Measurements from ENCODE around the gene LPCAT2. TPM values are rescaled to one million over a fixed set of nuclear protein-coding genes. Genes with fewer than 3 reads are reported as not detected.

Gene LPCAT2
- total and polyA plus RNA-seq, 2 of the 8 experiments (the other 6 are each of a cell fraction or from before 2014, with no cell fraction given), result 2.2 to 10.6 TPM

DNA sequence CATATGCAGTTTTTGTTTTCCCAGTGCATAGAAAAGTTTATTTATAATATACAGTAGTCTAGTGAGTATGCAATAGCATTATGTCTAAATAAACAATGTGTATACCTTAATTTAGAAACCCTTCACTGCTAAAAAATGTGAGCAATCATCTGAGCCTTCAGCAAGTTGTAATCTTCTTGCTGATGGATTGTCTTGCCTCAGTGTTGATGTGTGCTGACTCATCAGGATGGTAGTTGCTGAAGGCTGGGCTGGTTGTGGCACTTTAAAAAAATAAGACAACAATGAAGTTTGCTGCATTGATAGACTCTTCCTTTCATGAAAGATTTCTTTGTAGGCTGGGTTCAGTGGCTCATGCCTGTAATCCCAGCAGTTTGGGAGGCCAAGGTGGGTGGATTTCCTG, 43.7 kb downstream of the LPCAT2 start:
- H3K4me3 ChIP-seq (ENCODE audit: extremely low read depth in 1 of 4, insufficient read depth in 2 of 4, low read depth in 3 of 4, low read length in 4 of 4), result no peak overlapping the region
- CTCF ChIA-PET (ENCODE audit: partially characterized antibody), result no interaction called here
- no peaks in the 10 kb centered on the region for H3K79me2 ChIP-seq (ENCODE audit: control insufficient read depth in 1 of 2, insufficient read depth in 2 of 2, low read length in 2 of 2)
- no peaks in the 10 kb centered on the region for H3K9me3 ChIP-seq (ENCODE audit: insufficient read depth in 2 of 2, low read depth in 1 of 2, low read length in 1 of 2)
- FAIRE-seq (no peak), DNase-seq (ENCODE audit: low read depth in 1 of 2, low spot score in 2 of 2) (no peak)
- H2AFZ ChIP-seq (ENCODE audit: low read length), result no peak overlapping the region
- no peak overlapping the region for H3K9ac ChIP-seq (replicated peaks in 1 of 4; ENCODE audit: extremely low read depth in 1 of 4, low read depth in 3 of 4, low read length in 3 of 4)
- no peak overlapping the region for H2BK15ac ChIP-seq (ENCODE audit: low read length)
- no peaks in the 10 kb centered on the region for H3K27me3 ChIP-seq (replicated peaks in 1 of 4; ENCODE audit: control insufficient read depth in 3 of 4, extremely low read depth in 1 of 4, insufficient read depth in 3 of 4, low read length in 3 of 4)
- no peaks in the 10 kb centered on the region for H3K36me3 ChIP-seq (ENCODE audit: control insufficient read depth in 2 of 4, insufficient read depth in 4 of 4, low read length in 3 of 4)
- H3K4me1 ChIP-seq (replicated peaks in 1 of 4; ENCODE audit: control insufficient read depth in 3 of 4, insufficient read depth in 4 of 4, low read length in 3 of 4), result no peaks in the 10 kb centered on the region
- no peak overlapping the region for H4K8ac ChIP-seq (ENCODE audit: extremely low read depth, insufficient read depth, low read length)
- H2AK5ac ChIP-seq (ENCODE audit: low read depth, low read length), result no peak overlapping the region
- H2BK5ac ChIP-seq (ENCODE audit: low read depth, low read length), result no peak overlapping the region
- no peak overlapping the region for H3K4me2 ChIP-seq (ENCODE audit: insufficient read depth in 1 of 2, low read depth in 2 of 2, low read length in 2 of 2)
- no peak overlapping the region for H3K18ac ChIP-seq (ENCODE audit: extremely low read depth, low read length)
- H2BK120ac ChIP-seq (replicated peaks; ENCODE audit: low read depth, low read length), result no peak overlapping the region
- no peaks in the 10 kb centered on the region for H4K20me1 ChIP-seq (replicated peaks in 1 of 2; ENCODE audit: control insufficient read depth in 1 of 2, insufficient read depth in 2 of 2, low read length in 2 of 2)
- no peak overlapping the region for H2BK12ac ChIP-seq (ENCODE audit: low read depth, low read length)
- POLR2A ChIA-PET (ENCODE audit: partially characterized antibody), result no interaction called here
- no peak overlapping the region for H3K4ac ChIP-seq (replicated peaks; ENCODE audit: insufficient read length, low read depth, low read length)
- no peaks in the 10 kb centered on the region for H3K79me1 ChIP-seq (ENCODE audit: low read depth, low read length)
- H3K14ac ChIP-seq (ENCODE audit: insufficient read length), result no peak overlapping the region
- H3K56ac ChIP-seq (replicated peaks; ENCODE audit: insufficient read length, low read depth, low read length), result no peak overlapping the region
- H3K27ac ChIP-seq (ENCODE audit: low read depth, low read length), result no peak overlapping the region
- no peak overlapping the region for H4K5ac ChIP-seq (ENCODE audit: insufficient read length, low read depth, low read length)
- no peak for TF ChIP-seq RNF2 (IDR thresholded peaks at IDR 0.05; ENCODE audit: borderline replicate concordance, low read depth, low read length, missing control alignments, poor library complexity, severe bottlenecking)
- TF ChIP-seq TAF7 (optimal IDR thresholded peaks at IDR 0.05; ENCODE audit: borderline replicate concordance, low read depth, low read length), result no peak
- TF ChIP-seq, protein P1, sequence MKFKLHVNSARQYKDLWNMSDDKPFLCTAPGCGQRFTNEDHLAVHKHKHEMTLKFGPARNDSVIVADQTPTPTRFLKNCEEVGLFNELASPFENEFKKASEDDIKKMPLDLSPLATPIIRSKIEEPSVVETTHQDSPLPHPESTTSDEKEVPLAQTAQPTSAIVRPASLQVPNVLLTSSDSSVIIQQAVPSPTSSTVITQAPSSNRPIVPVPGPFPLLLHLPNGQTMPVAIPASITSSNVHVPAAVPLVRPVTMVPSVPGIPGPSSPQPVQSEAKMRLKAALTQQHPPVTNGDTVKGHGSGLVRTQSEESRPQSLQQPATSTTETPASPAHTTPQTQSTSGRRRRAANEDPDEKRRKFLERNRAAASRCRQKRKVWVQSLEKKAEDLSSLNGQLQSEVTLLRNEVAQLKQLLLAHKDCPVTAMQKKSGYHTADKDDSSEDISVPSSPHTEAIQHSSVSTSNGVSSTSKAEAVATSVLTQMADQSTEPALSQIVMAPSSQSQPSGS (IDR thresholded peaks at IDR 0.05; ENCODE audit: low read length), result no peak
- no peak for TF ChIP-seq ZNF274 (IDR thresholded peaks at IDR 0.05; ENCODE audit: borderline replicate concordance, extremely low read depth, low read length)
- TF ChIP-seq RBBP5 (IDR thresholded peaks at IDR 0.05; ENCODE audit: borderline replicate concordance, low read depth, low read length), result no peak
- TF ChIP-seq SAP30 (IDR thresholded peaks at IDR 0.05; ENCODE audit: insufficient read depth, insufficient replicate concordance, low read length), result no peak
- TF ChIP-seq MAFK (IDR thresholded peaks at IDR 0.05; ENCODE audit: low read depth, low read length), result no peak
- no peak for TF ChIP-seq CREB1 (IDR thresholded peaks at IDR 0.05)
- TF ChIP-seq EGR1 (IDR thresholded peaks at IDR 0.05; ENCODE audit: borderline replicate concordance, low read depth, low read length), result no peak
- TF ChIP-seq CBX8 (IDR thresholded peaks at IDR 0.05; ENCODE audit: borderline replicate concordance, low read depth, low read length), result no peak
- TF ChIP-seq POU5F1 (IDR thresholded peaks at IDR 0.05; ENCODE audit: low read depth, low read length), result no peak
- no peak for TF ChIP-seq TBP (IDR thresholded peaks at IDR 0.05; ENCODE audit: low read depth, low read length)
- TF ChIP-seq SP4 (IDR thresholded peaks at IDR 0.05; ENCODE audit: low read length), result no peak
- TF ChIP-seq PHF8 (conservative IDR thresholded peaks at IDR 0.05; ENCODE audit: low read depth, low read length), result no peak
- H3K23ac ChIP-seq (ENCODE audit: insufficient read length), result no peak overlapping the region
- no peak overlapping the region for H2BK20ac ChIP-seq (ENCODE audit: low read length)
- H4K91ac ChIP-seq (replicated peaks; ENCODE audit: insufficient read length, low read length), result no peak overlapping the region
- no peaks in the 10 kb centered on the region for H3K23me2 ChIP-seq (ENCODE audit: low read depth, low read length)
